Activated CD4-positive, alpha-beta T cell treated with anti-CD3 and anti-CD28 coated beads for 24 hours (primary cell): ENCODE measurements around the gene ATG10.
"Not testable (repeated sequence)": the region's sequence is repeated elsewhere in the genome, so short reads cannot be mapped to it uniquely, and the experiment has no call there.

Experiments
- DNase-seq, 2 donors: peaks; one replicate each; pipeline ENCODE4 v3.0.0-alpha.2; 2020; ENCODE audit warnings: low read depth in 2 of 2

Gene ATG10

DNA sequence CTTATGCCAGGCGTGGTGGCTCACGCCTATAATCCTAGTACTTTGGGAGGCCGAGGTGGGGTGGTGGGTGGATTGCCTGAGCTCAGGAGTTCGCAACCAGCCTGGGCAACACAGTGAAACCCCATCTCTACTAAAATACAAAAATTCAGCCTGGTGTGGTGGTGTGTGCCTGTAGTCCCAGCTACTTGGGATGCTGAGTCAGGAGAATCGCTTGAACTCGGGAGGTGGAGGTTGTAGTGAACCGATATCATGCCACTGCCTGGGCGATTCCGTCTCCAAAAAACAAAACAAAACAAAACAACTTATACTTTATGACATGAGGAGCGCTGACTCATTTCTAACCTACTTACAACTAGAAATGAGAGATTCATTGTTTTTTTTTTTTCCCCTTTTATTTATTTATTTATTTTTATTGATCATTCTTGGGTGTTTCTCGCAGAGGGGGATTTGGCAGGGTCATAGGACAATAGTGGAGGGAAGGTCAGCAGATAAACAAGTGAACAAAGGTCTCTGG is 10.4 kb downstream of the ATG10 start:
- DNase-seq: not testable (repeated sequence)

DNA sequence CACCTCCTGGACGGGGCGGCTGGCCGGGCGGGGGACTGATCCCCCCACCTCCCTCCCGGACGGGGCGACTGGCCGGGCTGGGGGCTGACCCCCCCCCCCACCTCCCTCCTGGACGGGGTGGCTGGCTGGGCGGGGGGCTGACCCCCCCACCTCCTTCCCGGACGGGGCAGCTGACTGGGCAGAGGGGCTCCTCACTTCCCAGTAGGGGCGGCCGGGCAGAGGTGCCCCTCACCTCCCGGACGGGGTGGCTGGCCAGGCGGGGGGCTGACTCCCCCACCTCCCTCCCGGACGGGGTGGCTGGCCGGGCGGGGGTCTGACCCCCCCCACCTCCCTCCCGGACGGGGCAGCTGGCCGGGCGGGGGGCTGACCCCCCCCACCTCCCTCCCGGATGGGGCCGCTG is 11.3 kb downstream of the ATG10 start:
- DNase-seq: not testable (repeated sequence)

DNA sequence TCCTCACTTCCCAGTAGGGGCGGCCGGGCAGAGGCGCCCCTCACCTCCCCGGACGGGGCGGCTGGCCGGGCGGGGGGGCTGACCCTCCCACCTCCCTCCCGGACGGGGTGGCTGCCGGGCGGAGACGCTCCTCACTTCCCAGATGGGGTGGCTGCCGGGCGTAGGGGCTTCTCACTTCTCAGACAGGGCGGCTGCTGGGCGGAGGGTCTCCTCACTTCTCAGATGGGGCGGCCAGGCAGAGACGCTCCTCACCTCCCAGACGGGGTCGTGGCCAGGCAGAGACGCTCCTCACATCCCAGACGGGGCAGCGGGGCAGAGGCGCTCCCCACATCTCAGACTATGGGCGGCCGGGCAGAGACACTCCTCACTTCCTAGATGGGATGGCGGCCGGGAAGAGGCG is 11.7 kb downstream of the ATG10 start:
- DNase-seq: not testable (repeated sequence)

DNA sequence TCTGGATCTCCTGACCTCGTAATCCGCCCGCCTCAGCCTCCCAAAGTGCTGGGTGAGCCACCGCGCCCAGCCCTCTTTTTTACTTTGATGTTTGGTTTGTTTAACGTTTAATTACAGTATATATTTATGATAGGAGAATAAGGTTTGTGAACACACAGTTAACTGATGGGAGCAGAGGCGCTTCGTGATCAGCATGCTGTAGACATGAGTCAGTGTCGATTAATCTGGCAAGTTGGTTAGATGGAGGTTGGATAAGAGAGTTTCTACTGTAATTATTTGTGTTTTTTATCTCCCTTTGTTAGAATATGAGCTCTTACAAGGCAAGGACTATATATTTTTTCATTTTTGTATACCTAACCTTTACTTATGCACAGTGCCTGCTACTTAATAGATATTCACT is 14.3 kb downstream of the ATG10 start:
- DNase-seq: no peak

DNA sequence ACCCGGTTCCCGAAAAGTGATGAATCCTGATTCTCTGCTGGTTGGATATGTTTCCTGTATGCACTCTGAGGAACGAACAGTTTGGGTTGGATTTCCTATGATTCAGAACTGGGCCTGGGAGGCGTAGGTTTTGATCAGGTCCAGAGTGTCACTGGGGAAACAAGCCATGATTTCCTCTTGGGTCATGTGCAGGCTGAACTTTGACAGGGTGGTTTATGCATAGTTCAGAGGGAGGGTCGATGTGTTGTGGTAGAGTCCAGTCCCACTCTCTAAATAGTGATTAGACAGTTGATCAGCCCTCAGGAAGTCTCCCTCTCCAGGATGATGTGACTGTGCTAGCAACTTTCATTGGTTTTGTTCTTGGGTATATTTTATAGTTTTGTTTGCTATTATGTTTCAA is 17.4 kb downstream of the ATG10 start:
- DNase-seq: no peak

DNA sequence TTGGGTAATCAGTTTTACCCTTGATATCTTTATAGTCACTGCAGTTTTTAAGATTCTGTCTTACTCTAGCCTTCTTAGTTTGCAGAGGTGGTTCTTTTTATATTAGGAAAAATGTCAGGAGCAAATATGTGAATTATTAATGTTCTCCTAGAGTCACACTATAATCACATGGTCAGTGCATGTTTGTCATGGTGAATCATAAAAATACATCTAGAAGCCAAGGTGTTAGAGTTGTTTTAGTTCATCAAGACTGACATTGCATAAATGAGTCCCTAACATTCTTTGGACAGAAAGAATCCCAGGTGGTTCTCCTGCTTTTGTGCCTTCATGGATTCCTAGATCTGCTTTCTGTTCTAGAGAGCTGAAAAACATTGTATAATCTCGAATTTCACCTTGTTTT is 22.9 kb downstream of the ATG10 start:
- DNase-seq: no peak

DNA sequence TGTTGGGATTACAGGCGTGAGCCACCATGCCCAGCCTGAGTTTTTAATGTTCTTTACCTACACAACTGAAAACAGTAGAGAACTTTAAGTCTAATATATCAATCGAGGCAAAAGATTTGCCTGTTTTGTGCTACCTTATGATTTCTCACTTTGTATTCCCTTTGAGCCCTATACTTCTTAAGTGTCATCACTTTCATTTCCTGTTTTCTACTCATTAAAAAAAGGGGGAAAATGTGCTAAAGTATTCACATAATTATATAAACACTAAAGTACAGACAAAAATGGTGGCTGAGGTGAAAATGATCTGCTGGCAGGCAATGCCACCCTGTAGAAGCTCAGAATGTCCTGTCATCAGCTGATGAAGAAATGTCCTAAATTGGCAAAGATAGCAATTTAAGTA is 23.6 kb downstream of the ATG10 start:
- DNase-seq: no peak

DNA sequence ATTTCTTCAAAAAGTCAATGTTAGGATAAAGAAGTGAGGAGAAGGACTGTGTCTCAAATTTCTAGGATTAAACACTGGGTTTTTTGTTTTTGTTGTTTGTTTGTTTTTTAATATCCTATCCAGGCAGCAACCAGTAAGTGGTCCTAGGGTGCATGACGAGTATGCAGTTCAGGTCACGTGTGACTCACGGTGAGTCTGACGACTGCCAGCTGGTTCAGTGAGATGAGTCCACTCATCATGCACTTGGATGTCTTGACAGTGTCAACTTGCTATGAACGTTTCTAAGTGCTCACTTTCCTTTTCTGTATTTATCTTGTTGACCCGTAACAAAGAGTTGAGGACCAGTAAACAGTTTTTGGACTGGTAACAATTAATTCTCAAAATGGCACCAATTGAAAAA is 32.7 kb downstream of the ATG10 start:
- DNase-seq: no peak

DNA sequence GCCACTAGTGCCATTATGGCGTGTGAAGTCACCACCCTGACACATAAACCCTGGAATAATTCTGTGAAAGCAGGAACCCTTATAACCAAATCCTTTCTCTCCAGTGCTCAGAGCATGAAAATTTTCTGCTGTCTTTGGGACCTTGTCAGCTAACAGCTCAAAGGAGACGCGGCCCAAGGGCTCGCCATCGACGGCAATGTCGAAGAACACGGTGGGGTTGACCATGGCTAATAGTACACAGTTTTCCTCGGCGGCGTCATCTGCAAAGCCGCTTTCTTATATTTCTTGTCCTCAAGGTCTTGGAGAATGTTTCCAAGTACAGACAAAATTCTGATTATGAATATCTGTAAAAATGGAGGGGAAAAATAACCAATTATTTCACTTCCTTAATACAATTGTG is 38.0 kb downstream of the ATG10 start:
- DNase-seq: not testable (repeated sequence)

DNA sequence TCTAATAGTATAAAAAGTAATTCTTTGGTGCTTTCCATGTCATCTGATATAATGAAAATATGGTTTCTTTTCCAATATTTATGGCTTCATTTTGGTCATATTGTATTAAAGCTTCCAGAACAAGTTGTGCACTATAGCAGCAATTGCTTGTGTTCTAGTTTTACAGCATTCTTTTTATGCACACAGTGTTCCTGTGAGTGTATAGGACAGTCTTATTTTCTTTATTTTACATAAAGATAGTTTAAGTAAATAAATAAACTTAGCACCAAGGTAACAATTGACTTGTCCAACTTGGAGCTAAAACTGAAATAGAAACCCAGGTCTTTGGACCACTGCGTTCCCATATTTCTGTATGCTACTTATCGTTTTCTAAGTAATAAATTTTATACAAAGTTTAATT is 38.9 kb downstream of the ATG10 start:
- no peak for DNase-seq

DNA sequence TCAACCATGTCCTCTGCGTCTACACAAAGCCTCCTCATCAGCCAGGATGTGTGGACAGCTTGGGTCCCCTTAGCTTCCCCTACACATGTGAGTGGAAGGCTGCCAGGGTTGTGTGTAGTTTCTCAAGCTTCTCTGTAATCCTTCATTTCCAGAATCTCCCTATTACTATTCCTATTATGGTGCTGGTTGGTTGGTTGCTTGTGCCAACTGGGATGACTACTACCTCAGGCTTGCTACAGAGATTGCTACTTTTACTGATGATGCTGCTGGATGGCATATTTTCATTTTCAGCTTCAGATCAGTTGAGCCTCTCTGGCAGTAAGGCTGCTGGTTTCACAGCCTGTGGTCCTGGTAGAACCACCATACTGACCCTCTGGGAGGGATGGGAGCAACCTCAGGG is 39.9 kb downstream of the ATG10 start:
- no peak for DNase-seq

DNA sequence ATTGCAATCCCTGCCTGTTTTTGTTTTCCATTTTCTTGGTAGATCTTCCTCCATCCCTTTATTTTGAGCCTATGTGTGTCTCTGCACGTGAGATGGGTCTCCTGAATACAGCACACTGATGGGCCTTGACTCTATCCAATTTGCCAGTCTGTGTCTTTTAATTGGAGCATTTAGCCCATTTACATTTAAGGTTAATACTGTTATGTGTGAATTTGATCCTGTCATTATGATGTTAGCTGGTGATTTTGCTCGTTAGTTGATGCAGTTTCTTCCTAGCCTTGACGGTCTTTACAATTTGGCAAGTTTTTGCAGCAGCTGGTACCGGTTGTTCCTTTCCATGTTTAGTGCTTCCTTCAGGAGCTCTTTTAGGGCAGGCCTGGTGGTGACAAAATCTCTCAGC is 42.8 kb downstream of the ATG10 start:
- DNase-seq: not testable (repeated sequence)

DNA sequence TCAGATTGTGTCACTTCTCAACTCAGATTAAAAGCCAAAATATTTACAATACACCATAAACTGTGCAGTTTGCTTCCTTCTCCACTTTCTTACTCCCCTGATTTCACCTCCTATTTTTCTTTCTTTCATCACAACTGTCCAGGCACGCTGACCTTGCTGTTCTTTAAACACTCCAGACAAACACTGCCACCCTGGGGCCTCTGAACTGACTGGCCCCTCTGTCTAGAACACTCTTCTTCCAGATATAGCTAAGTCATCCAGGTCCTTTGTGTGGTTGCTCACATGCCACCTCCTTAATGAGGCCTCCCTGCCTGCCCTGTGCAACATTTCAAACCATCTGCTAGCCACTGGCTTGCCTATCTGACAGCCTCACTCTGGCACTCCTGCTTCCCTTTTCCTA is 46.6 kb downstream of the ATG10 start:
- no peak for DNase-seq

DNA sequence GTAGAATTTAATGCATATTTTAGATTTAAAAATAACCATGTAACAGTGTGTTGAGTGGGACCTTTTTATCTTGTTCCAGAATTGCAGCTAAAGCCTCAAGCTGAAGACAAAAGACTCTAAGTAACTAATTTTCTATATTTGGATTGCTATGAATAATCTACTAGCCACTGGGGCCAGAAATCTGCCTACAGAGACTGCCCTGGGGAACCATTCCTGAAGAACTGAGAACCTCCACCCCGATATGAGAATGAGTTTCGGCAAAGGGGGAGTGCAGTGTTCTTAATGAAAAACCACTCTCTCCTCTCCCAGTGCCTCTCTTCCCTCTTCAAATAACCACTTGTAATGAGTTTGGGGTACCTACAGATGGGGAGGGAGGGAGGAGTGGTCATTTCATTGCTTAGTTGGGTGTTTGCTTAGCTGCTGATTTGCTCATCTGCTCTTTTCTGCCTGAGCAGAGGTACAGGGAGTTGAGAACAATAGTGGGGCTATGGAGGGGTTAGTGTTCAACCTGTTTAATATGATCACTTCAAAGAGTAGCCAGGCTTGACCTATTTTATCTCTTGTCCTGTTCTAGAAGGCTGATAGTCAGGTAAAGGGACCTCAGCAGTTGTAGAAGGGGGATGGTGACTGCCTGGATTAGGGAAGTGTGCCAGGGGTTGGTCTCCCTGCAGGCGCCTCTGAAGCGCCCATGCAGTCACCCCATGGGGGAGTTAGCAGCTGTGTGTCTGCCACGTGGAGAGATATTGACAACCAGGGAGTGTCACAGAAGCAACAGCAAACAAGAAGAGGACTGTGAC is 47.7 kb downstream of the ATG10 start:
- no peak for DNase-seq

DNA sequence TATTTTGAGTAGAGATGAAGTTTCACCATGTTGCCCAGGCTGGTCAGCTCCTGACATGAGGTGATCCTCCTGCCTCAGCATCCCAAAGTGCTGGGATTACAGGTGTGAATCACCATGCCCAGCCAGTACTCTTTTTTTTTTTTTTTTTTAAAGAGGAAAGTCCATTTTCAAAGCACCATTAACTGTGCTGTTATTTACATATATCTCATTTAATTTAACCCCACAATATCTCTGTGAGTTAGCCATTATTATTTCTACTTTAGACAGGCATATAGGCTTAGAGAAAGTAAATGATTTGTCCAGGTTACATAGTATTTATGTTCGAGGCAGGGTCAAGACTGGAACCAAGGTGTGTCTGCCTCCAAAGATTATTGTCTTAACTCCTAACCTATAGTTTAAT is 50.7 kb downstream of the ATG10 start:
- no peak for DNase-seq

DNA sequence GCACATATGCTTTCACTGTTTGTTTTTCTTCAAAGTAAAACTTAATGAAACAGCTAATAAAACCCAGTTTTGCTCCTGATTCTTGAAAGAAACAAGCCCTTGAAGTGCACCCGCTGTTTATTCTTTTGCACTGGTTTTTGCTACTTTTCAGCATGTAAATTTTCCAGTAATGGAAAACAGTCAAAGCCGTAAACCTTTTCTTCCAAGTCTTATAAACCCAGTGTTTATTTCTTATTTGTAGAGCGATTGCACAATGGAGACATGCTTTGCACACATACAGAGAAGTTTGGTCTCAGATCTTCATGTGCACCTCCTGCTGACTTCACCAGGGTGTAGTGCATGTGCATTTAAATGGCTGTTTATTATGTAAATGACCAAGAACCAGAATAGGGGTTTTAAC is 51.8 kb downstream of the ATG10 start:
- DNase-seq: no peak

DNA sequence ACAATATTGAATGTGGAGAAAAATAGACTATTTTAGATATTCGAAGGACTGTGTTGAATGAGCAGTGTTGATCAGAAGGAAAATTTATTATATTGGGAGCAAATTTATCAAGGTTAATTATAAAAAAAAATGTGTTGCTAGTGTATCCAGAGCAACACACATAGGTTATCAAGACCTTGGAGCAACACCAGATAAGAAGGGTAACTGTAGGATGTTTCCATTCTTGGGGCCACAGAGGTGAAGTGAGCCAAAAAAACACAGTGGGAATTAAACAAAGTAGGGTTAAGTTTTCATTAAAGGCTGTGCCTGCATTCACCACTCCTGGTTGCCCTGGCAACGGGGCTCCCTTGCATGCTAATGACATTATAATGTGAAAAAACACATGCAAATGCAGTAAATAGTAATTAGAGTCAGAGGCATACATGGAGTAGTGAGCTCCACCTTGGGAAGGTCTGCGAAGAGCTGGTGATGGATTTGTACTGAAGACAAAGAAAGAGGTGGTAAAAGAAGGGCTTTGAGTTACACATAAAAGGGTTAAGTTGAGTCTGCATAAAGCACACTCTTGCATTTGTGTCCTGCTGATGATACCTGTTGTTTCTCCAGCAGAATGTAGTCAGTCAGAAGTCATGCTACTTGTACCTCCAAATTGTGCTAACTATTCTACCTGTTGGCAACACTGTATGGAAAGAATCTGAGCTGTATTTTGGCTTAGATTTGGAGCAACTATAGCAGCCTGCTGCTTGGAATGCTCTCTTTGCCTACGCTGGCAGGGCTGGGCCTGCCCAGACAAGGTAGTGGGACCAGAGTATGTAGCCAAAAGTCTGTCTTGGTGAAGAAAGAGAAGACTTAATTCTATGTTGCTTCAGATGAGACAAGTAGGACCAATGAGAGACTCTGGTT is 59.6 kb downstream of the ATG10 start:
- no peak for DNase-seq

DNA sequence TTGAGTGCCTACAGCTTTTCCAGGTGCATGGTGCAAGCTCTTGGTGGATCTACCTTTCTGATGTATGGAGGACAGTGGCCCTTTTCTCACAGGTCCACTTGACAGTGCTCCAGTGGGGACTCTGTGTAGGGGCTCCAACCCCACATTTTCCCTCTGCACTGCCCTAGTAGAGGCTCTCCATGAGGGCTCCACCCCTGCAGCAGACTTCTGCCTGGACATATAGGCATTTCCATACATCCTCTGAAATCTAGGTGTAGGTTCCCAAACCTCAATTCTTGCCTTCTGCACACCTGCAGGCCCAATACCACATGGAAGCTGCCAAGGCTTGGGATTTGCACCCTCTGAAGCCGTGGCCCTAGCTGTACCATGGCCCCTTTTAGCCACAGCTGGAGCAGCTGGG is 71.1 kb downstream of the ATG10 start:
- DNase-seq: not testable (repeated sequence)

DNA sequence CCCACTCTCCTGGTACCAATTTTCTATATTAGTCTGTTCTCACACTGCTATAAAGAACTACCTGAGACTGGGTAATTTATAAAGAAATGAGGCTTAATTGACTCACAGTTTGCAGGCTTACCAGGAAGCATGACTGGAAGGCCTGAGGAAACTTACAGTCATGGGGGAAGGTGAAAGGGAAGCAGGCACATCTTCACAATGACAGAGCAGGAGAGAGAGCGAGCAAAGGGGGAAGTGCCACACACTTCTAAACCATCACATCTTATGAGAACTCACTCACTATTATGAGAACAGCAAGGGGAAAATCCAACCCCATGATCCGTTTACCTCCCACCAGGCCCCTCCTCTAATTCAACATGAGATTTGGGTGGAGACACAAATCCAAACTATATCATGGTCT is 72.2 kb downstream of the ATG10 start:
- no peak for DNase-seq

DNA sequence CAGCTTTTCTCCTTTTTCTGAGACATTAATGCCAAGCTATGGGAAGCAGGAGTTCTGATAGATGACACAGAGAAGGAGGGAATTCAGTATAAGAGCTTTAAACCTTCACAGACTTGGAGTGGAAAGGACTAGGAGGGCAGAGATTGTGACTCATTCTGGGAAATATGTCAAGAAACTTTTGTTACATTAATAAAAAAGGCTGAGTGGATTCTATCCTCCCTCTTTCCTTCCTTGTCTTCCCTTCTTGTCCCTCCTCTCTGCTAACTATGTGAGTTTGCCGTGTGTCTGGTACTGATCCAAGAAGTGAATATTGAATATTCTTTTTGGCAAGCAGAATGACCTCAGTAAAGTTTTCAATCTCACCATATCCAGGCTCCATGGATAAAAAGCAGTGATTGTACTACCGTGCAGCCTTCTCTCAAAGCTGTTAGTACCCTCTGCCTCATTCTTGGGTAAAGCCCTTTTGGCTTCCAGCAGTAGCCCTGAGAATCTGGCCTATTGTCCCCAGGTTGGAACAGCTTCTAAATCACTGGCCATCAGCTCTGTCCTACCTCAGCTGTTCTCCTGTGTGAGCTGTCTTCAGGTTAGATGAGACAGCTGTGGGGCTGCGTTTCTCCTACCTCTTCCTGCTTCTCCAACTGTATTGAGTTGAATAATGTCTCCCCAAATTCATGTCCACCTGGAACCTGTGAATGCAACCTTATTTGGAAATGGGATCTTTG is 73.9 kb downstream of the ATG10 start:
- DNase-seq: no peak

DNA sequence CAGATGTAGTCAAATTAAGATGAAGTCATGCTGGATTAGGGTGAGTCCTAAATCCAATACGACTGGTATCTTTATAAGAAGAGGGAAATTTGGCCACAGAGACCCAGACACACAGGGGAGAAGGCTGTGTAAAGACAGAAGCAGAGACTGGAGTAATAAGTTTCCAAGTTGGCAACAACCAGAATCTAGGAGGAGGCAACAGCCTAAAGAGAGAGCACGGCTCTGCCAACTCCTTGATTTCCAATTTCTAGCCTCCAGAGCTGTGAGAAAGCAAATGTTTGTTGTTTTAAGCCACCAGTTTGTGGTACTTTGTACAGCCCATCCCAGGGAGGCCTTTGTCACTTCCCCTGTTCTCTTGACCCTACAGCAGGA is 74.4 kb downstream of the ATG10 start:
- DNase-seq: no peak

DNA sequence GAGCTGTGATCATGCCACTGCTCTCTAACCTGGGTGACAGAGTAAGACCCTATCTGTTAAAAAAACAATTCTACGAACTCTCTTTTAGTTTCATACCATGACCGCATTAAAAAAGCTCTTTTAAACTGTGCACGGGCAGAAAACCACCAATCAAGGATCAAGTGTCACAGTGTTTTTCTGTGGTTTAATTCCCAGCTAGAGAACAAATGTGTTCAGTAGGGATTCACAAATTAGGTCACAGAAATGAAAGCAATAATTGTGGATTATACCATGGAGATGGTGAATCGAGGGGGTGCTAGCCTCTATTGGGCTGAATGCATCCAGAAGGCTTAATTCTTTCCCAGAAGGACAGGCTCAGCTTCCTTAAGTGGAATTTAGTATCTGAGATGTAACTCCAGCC is 79.1 kb downstream of the ATG10 start:
- no peak for DNase-seq
